ENCODE data around the gene TMX2.

TMX2 gene

GRCh38 chr11:57785072-57785471 is 72.7 kb downstream of the TMX2 start (continued):
- TF ChIP-seq TSHZ2 (CRISPR knock-in tag; IDR thresholded peaks at IDR 0.05) (no peak), GLIS3 (CRISPR knock-in tag; IDR thresholded peaks at IDR 0.05) (no peak), ARNTL (CRISPR knock-in tag; IDR thresholded peaks at IDR 0.05; ENCODE audit: borderline replicate concordance, low read depth) (no peak)

- no peak for ATAC-seq
- no peak for TF ChIP-seq RARB (CRISPR knock-in tag; IDR thresholded peaks at IDR 0.05)
- no peak for TF ChIP-seq ZNF70 (CRISPR knock-in tag; IDR thresholded peaks at IDR 0.05)
- TF ChIP-seq ARNTL (CRISPR knock-in tag; IDR thresholded peaks at IDR 0.05; ENCODE audit: borderline replicate concordance, low read depth): no peak
- no peak for TF ChIP-seq ISL1 (CRISPR knock-in tag; IDR thresholded peaks at IDR 0.05)
- no peak for TF ChIP-seq GLIS3 (CRISPR knock-in tag; IDR thresholded peaks at IDR 0.05)
- TF ChIP-seq ZFP3 (CRISPR knock-in tag; IDR thresholded peaks at IDR 0.05): no peak
Measured at GRCh38 chr11:57786436-57786835, 74.0 kb downstream of the TMX2 start.

GRCh38 chr11:57787006-57787604 is 74.7 kb downstream of the TMX2 start:
- no peak for ATAC-seq
- no peak for TF ChIP-seq ZC3H10 (CRISPR knock-in tag; IDR thresholded peaks at IDR 0.05)
- TF ChIP-seq TOX (CRISPR knock-in tag; IDR thresholded peaks at IDR 0.05; ENCODE audit: borderline replicate concordance): no peak
- TF ChIP-seq GLIS3 (CRISPR knock-in tag; IDR thresholded peaks at IDR 0.05): no peak
- no peak for TF ChIP-seq CREB5 (CRISPR knock-in tag; IDR thresholded peaks at IDR 0.05; ENCODE audit: low read depth)
- TF ChIP-seq TCF4 (CRISPR knock-in tag; IDR thresholded peaks at IDR 0.05; ENCODE audit: borderline replicate concordance): no peak
- no peak for TF ChIP-seq RARB (CRISPR knock-in tag; IDR thresholded peaks at IDR 0.05)
- no peak for TF ChIP-seq ZFP3 (CRISPR knock-in tag; IDR thresholded peaks at IDR 0.05)
- TF ChIP-seq TSHZ2 (CRISPR knock-in tag; IDR thresholded peaks at IDR 0.05): no peak
- TF ChIP-seq SNAI2 (CRISPR knock-in tag; IDR thresholded peaks at IDR 0.05): no peak
- no peak for TF ChIP-seq ZNF70 (CRISPR knock-in tag; IDR thresholded peaks at IDR 0.05)
- no peak for TF ChIP-seq PATZ1 (CRISPR knock-in tag; IDR thresholded peaks at IDR 0.05; ENCODE audit: borderline replicate concordance)
- TF ChIP-seq ZNF8 (CRISPR knock-in tag; IDR thresholded peaks at IDR 0.05): no peak
- no peak for TF ChIP-seq ZFP30 (CRISPR knock-in tag; IDR thresholded peaks at IDR 0.05)
- TF ChIP-seq CSRNP3 (CRISPR knock-in tag; IDR thresholded peaks at IDR 0.05): no peak
- TF ChIP-seq BACH2 (CRISPR knock-in tag; IDR thresholded peaks at IDR 0.05; ENCODE audit: borderline replicate concordance): no peak
- TF ChIP-seq ISL1 (CRISPR knock-in tag; IDR thresholded peaks at IDR 0.05): no peak
- no peak for TF ChIP-seq OSR1 (CRISPR knock-in tag; IDR thresholded peaks at IDR 0.05)
